OCI-LY7 (cell line): ENCODE measurements around the gene PXDN.

Source experiments
- CTCF ChIP-seq: fragments of 200-600 bp; sonication (generic); conservative IDR thresholded peaks from 2 replicates; pipeline ENCODE4 v1.5.1; 2014; ENCODE audit warnings: mild to moderate bottlenecking, antibody characterized with exemption, low read length, moderate library complexity, mixed read lengths
- EZH2phosphoT487 ChIP-seq: fragments of 200-600 bp; sonication (generic); IDR thresholded peaks from 2 replicates; pipeline ENCODE4 v1.6.1; 2018; ENCODE audit warnings: low read depth, borderline replicate concordance, mild to moderate bottlenecking, mixed run types, antibody characterized with exemption, low read length, moderate library complexity, mixed read lengths

GRCh38 chr2:1791006-1791605, 46.8 kb upstream of the PXDN start:
- TF ChIP-seq CTCF (no peak), EZH2phosphoT487 (no peak)
